Thyroid gland (tissue), 4 donors: ENCODE data around the gene FRG2. TPM values are rescaled to one million over a fixed set of nuclear protein-coding genes. Genes with fewer than 3 reads are reported as not detected.
"Not testable (repeated sequence)": the region's sequence is repeated elsewhere in the genome, so short reads cannot be mapped to it uniquely, and the experiment has no call there.

ENCODE experiments used
- DNase-seq, 2 donors: peaks; one replicate each; pipeline ENCODE4 v3.0.0-alpha.2; 2019
- H3K27ac ChIP-seq, 3 donors: fragments of 200-600 bp; sonication (generic); 1 replicate in 2 of 3; 2 replicates in 1 of 3; pipeline ENCODE4 v1.5.1; 2016 to 2019; ENCODE audit warnings: mild to moderate bottlenecking in 1 of 3, moderate library complexity in 1 of 3
- H3K27me3 ChIP-seq: fragments of 200-600 bp; sonication (generic); one replicate; pipeline ENCODE4 v1.5.1; 2019
- H3K36me3 ChIP-seq, 2 donors: fragments of 200-600 bp; sonication (generic); one replicate each; pipeline ENCODE4 v1.5.1; 2016 to 2019
- H3K4me1 ChIP-seq, 2 donors: fragments of 200-600 bp; sonication (generic); one replicate each; pipeline ENCODE4 v1.5.1; 2017 to 2019
- H3K4me3 ChIP-seq, 3 donors: fragments of 200-600 bp; sonication (generic); replicated peaks in 1 of 3; 1 replicate in 2 of 3; 2 replicates in 1 of 3; pipeline ENCODE4 v1.5.1; 2016; ENCODE audit warnings: mild to moderate bottlenecking in 1 of 3
- H3K9me3 ChIP-seq: fragments of 200-600 bp; sonication (generic); one replicate; pipeline ENCODE4 v1.5.1; 2017
- CTCF ChIP-seq, 6 experiments: fragments of 200-600 bp in 3 of 6; fragments of 450-650 bp in 3 of 6; sonication (generic) in 3 of 6; IDR thresholded peaks; one replicate each; pipeline ENCODE4 v1.5.1; 2016 to 2019; ENCODE audit warnings: antibody characterized with exemption in 6 of 6, mild to moderate bottlenecking in 2 of 6, inconsistent platforms in 1 of 6, moderate library complexity in 1 of 6
- POLR2A ChIP-seq, 2 donors: fragments of 450-650 bp; IDR thresholded peaks; one replicate each; pipeline ENCODE4 v1.6.1; 2017; ENCODE audit warnings: antibody characterized with exemption in 2 of 2, mild to moderate bottlenecking in 2 of 2, moderate library complexity in 1 of 2
- whole genome bisulfite sequencing, 2 donors: methylation state at CpG; one replicate each; pipeline ENCODE4 v1.1.5; 2017; 5-methylcytosine and 5-hydroxymethylcytosine counted together
- intact Hi-C: fragments of 100-400 bp; cut with DNase I; formaldehyde crosslinking; loops from one replicate; pipeline ENCODE4 v1.15.1; 2023
- total RNA-seq, 4 donors: library from RNA; depleted of rRNA; stranded (reverse); fragments of >200 nt; gene quantifications; one replicate each; pipeline ENCODE4 v1.2.3, GENCODE V29; 2016

FRG2 gene
- total RNA-seq, 4 donors from 2014 or later, result not detected

GRCh38 chr4:190017357-190018200 is 9.5 kb downstream of the FRG2 start:
- Histone ChIP-seq H3K9me3 (no peaks in the 10 kb centered on the region), H3K27me3 (peaks cover 16% of the 10 kb centered on the region), H3K4me1 (peaks cover 12 to 23% of the 10 kb centered on the region in 2 donors), H3K27ac (no peak overlapping the region), H3K36me3 (no peaks in the 10 kb centered on the region), H3K4me3 (no peak overlapping the region)
- no peak for DNase-seq
- intact Hi-C loops, result no loop called here
- TF ChIP-seq POLR2A (IDR thresholded peaks at IDR 0.05) (no peak), CTCF (IDR thresholded peaks at IDR 0.05) (no peak)
- 5 to 8% methylated on average over 27 to 29 of the region's 62 CpGs for WGBS, 2 donors

GRCh38 chr4:190016369-190017289 is 10.4 kb downstream of the FRG2 start:
- no peak overlapping the region for H3K4me3 ChIP-seq
- intact Hi-C loops, result no loop called here
- no peak for TF ChIP-seq CTCF (IDR thresholded peaks at IDR 0.05)
- no peak for TF ChIP-seq POLR2A (IDR thresholded peaks at IDR 0.05)
- WGBS, 2 donors, result 14 to 18% methylated on average over 24 to 43 of the region's 43 CpGs
- H3K4me1 ChIP-seq, result peaks cover 12 to 23% of the 10 kb centered on the region in 2 donors
- no peak overlapping the region for H3K27ac ChIP-seq
- H3K36me3 ChIP-seq, result no peaks in the 10 kb centered on the region
- peaks cover 16% of the 10 kb centered on the region for H3K27me3 ChIP-seq
- DNase-seq, result no peak
- H3K9me3 ChIP-seq, result no peaks in the 10 kb centered on the region

- Histone ChIP-seq H3K9me3 (no peaks in the 10 kb centered on the region), H3K27me3 (peaks cover 16% of the 10 kb centered on the region), H3K36me3 (no peaks in the 10 kb centered on the region), H3K4me1 (peaks cover 12 to 16% of the 10 kb centered on the region in 2 donors), H3K4me3 (no peak overlapping the region), H3K27ac (no peak overlapping the region)
- TF ChIP-seq POLR2A (IDR thresholded peaks at IDR 0.05) (no peak), CTCF (IDR thresholded peaks at IDR 0.05) (no peak)
- intact Hi-C loops, result no loop called here
- DNase-seq, result no peak
- 8% methylated on average over 32 to 35 of the region's 43 CpGs for WGBS, 2 donors
These were observed 11.3 kb downstream of the FRG2 start for GRCh38 chr4:190015538-190016368.

- no peaks in the 10 kb centered on the region for H3K36me3 ChIP-seq
- H3K27me3 ChIP-seq, result peaks cover 16% of the 10 kb centered on the region
- TF ChIP-seq POLR2A (IDR thresholded peaks at IDR 0.05) (no peak), CTCF (IDR thresholded peaks at IDR 0.05) (no peak)
- DNase-seq, result no peak
- intact Hi-C loops, result no loop called here
- peak overlapping the region in 1 of 3 donors; percentile 17 for H3K4me3 ChIP-seq
- H3K27ac ChIP-seq, result no peak overlapping the region
- no peaks in the 10 kb centered on the region for H3K9me3 ChIP-seq
- 2 to 10% methylated on average over 22 to 52 of the region's 76 CpGs for WGBS, 2 donors
- H3K4me1 ChIP-seq, result peaks cover 12 to 14% of the 10 kb centered on the region in 2 donors
These were observed 12.1 kb downstream of the FRG2 start for GRCh38 chr4:190014771-190015537.

- H3K36me3 ChIP-seq, DNase-seq, H3K4me3 ChIP-seq, H3K27ac ChIP-seq, H3K9me3 ChIP-seq, H3K27me3 ChIP-seq, H3K4me1 ChIP-seq, intact Hi-C loops: not testable (repeated sequence)
- 82 to 89% methylated on average over 3 of the region's 3 CpGs for WGBS, 2 donors
These were observed 37.1 kb downstream of the FRG2 start for GRCh38 chr4:189989941-189990340.
